PC-9 (cell line): ENCODE results near the gene GPX5. TPM values are rescaled to one million over a fixed set of nuclear protein-coding genes. Genes with fewer than 3 reads are reported as not detected.
"Not testable (repeated sequence)": the region's sequence is repeated elsewhere in the genome, so short reads cannot be mapped to it uniquely, and the experiment has no call there.

ENCODE experiments used
- BruUV-seq: library from RNA; stranded (reverse); fragments of 400-500 nt; replicated peaks from 2 replicates; lab custom pipeline; 2021; lab: Mats Ljungman, UMichigan
- CTCF ChIA-PET: fragments of 300-600 bp; sonication (Branson Sonifier 250); formaldehyde crosslinking; loops from one replicate; lab custom pipeline; 2022; ENCODE audit warnings: antibody characterized with exemption; lab: Charles Lee
- POLR2A ChIA-PET: fragments of 300-600 bp; sonication (Branson Sonifier 250); formaldehyde crosslinking; loops from one replicate; lab custom pipeline; 2022; ENCODE audit warnings: antibody characterized with exemption; ENCODE audit not compliant: unreplicated experiment; lab: Charles Lee
- DNase-seq, 2 experiments: peaks; one replicate each; pipeline versions ENCODE4 v3.0.0 to v3.0.0-alpha.2; 2015 to 2022; ENCODE audit warnings: mixed read lengths in 1 of 2
- H2AFZ ChIP-seq: fragments of 200-600 bp; sonication (generic); 2 replicates; pipeline ENCODE4 v1.8.1; 2017; ENCODE audit warnings: antibody characterized with exemption
- H3F3A ChIP-seq: fragments of 200-600 bp; sonication (generic); 2 replicates; pipeline ENCODE4 v1.8.1; 2017; ENCODE audit warnings: antibody characterized with exemption, mild to moderate bottlenecking, low read depth; ENCODE audit not compliant: insufficient read depth
- H3K27ac ChIP-seq: fragments of 200-600 bp; sonication (generic); 2 replicates; pipeline ENCODE4 v1.6.1; 2016; ENCODE audit warnings: mixed run types
- H3K27me3 ChIP-seq: fragments of 200-600 bp; sonication (generic); 2 replicates; pipeline ENCODE4 v1.6.1; 2016; ENCODE audit warnings: low read depth, mixed run types; ENCODE audit not compliant: insufficient read depth
- H3K36me3 ChIP-seq: fragments of 200-600 bp; sonication (generic); 2 replicates; pipeline ENCODE4 v1.6.1; 2016; ENCODE audit warnings: low read depth, mixed run types
- H3K4me1 ChIP-seq: fragments of 200-600 bp; sonication (generic); replicated peaks from 2 replicates; pipeline ENCODE4 v1.6.1; 2016; ENCODE audit warnings: mixed run types; ENCODE audit not compliant: insufficient read depth
- H3K4me2 ChIP-seq: fragments of 200-600 bp; sonication (generic); 2 replicates; pipeline ENCODE4 v1.6.1; 2017; ENCODE audit warnings: mixed run types
- H3K4me3 ChIP-seq: fragments of 200-600 bp; sonication (generic); 2 replicates; pipeline ENCODE4 v1.6.1; 2016; ENCODE audit warnings: mixed run types
- H3K79me2 ChIP-seq: fragments of 200-600 bp; sonication (generic); 2 replicates; pipeline ENCODE4 v1.6.1; 2017; ENCODE audit warnings: low read depth, mixed run types
- H3K9me2 ChIP-seq: fragments of 200-600 bp; sonication (generic); 2 replicates; pipeline ENCODE4 v1.8.1; 2017; ENCODE audit warnings: mild to moderate bottlenecking; ENCODE audit not compliant: insufficient read depth
- H3K9me3 ChIP-seq: fragments of 200-600 bp; sonication (generic); 2 replicates; pipeline ENCODE4 v1.8.1; 2016; ENCODE audit warnings: low read depth; ENCODE audit not compliant: insufficient read depth
- H4K20me1 ChIP-seq: fragments of 200-600 bp; sonication (generic); 2 replicates; pipeline ENCODE4 v1.8.1; 2017; ENCODE audit not compliant: insufficient read depth
- EZH2 ChIP-seq: fragments of 200-600 bp; sonication (generic); IDR thresholded peaks from 2 replicates; pipeline ENCODE4 v1.8.0; 2017; ENCODE audit warnings: antibody characterized with exemption, low read depth
- intact Hi-C: fragments of 100-400 bp; cut with micrococcal nuclease; formaldehyde crosslinking; loops from one replicate; pipeline ENCODE4 v1.10.0; 2022; ENCODE audit not compliant: unreplicated experiment
- total RNA-seq: library from RNA; stranded (reverse); gene quantifications from 2 replicates; pipeline ENCODE4 v1.2.3, GENCODE V29; 2021
- TF ChIP-seq, protein P1 (sequence below): fragments of 200-600 bp; sonication (generic); conservative IDR thresholded peaks from 2 replicates; pipeline ENCODE4 v1.6.1; 2017; ENCODE audit warnings: mixed run types, antibody characterized with exemption, mild to moderate bottlenecking, moderate library complexity

The GPX5 gene
- total RNA-seq, 1 experiment from 2014 or later, result not detected

DNA sequence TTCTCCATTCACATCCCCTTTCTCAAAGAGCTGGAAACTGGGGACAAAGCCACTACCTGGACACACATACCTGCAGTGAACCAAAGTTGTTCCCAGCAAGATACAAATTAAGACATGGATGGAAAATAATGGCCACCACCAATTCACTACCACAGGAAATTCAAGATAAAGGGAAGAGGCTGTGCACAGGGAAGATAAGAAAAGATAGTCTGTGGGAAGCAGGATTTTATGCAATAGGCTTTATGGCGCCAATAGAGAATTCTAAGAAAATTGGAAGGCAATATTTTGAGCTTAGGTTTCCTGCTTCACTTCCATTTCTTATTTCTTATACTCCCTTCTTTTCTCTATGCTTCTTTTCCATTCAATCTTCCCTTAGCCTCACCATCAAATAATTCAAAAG lies 19.9 kb upstream of the GPX5 start:
- CTCF ChIA-PET, result no interaction called here
- H3K36me3 ChIP-seq, result no peaks in the 10 kb centered on the region
- intact Hi-C loops, result no loop called here
- H3K4me1 ChIP-seq, result no peaks in the 10 kb centered on the region
- no TSS peak for BruUV-seq
- no peak for DNase-seq
- H4K20me1 ChIP-seq, result no peaks in the 10 kb centered on the region
- no peak overlapping the region for H3K4me3 ChIP-seq
- H3K27me3 ChIP-seq, result no peaks in the 10 kb centered on the region
- no peaks in the 10 kb centered on the region for H3K9me3 ChIP-seq
- no peak for TF ChIP-seq EZH2
- TF ChIP-seq, protein P1, sequence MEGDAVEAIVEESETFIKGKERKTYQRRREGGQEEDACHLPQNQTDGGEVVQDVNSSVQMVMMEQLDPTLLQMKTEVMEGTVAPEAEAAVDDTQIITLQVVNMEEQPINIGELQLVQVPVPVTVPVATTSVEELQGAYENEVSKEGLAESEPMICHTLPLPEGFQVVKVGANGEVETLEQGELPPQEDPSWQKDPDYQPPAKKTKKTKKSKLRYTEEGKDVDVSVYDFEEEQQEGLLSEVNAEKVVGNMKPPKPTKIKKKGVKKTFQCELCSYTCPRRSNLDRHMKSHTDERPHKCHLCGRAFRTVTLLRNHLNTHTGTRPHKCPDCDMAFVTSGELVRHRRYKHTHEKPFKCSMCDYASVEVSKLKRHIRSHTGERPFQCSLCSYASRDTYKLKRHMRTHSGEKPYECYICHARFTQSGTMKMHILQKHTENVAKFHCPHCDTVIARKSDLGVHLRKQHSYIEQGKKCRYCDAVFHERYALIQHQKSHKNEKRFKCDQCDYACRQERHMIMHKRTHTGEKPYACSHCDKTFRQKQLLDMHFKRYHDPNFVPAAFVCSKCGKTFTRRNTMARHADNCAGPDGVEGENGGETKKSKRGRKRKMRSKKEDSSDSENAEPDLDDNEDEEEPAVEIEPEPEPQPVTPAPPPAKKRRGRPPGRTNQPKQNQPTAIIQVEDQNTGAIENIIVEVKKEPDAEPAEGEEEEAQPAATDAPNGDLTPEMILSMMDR, result no peak
- no peaks in the 10 kb centered on the region for H3K79me2 ChIP-seq
- POLR2A ChIA-PET, result interaction anchor here (0.7 kb wide), 1 partner anchor 37 kb away, joined by 4 read pairs; no protein-coding TSS in a partner anchor
- H2AFZ ChIP-seq, result no peak overlapping the region
- H3K4me2 ChIP-seq, result no peak overlapping the region
- H3K9me2 ChIP-seq, result no peaks in the 10 kb centered on the region
- H3K27ac ChIP-seq, result no peak overlapping the region
- H3F3A ChIP-seq, result no peaks in the 10 kb centered on the region

DNA sequence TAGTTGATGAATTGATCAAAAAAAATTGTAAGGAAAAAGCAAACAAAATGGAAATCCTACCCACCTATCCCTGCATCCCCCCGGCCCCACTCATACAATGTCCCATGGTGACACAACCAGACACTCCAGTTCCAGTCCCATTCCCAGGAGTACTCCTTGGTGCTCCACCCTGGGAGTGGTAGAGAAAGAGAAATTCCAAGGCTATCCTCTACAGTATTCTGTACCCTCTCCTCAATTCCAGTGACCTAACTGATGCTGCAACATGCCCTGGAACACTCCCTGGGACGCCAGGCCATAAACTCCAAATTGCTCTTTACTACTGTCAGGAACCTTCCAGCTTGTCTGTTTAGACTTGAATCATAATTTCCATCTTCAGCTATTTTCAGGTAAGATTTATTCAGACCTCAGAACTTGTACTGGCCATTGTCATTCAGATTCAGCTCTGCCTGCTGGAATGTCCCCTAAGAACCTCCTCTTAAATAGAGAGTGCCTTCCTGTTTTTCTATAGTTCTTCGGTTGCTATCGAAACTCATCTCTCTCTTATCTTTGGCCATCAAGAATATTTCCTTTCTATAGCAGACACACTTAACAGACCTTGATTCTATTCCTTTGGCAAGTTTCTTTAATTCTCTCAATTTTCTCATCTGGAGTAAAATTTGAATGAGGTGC lies 18.7 kb upstream of the GPX5 start:
- CTCF ChIA-PET, result no interaction called here

DNA sequence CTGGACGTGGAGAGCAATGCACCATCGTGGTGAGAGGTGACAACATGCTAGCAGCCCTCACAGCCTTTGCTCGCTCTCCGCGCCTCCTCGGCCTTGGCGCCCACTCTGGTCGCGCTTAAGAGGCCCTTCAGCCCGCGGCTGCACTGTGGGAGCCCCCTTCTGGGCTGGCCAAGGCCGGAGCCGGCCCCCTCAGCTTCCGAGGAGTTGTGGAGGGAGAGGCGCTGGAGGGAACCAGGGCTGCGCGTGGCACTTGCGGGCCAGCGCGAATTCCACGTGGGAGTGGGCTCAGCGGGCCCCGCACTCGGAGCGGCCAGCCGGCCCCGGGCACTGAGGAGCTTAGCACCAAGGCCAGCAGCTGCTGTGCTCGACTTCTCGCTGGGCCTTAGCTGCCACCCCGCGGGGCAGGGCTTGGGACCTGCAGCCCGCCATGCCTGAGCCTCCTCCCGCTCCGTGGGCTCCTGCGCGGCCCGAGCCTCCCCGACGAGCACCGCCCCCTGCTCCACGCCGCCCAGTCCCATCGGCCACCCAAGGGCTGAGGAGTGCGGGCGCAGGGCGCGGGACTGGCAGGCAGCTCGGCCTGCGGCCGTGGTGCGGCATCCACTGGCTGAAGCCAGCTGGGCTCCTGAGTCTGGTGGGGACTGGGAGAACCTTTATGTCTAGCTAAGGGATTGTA lies 13.9 kb upstream of the GPX5 start:
- Histone ChIP-seq H3K9me3 (no peaks in the 10 kb centered on the region), H3F3A (no peaks in the 10 kb centered on the region), H3K9me2 (no peaks in the 10 kb centered on the region), H3K4me1 (no peaks in the 10 kb centered on the region), H3K36me3 (no peaks in the 10 kb centered on the region), H2AFZ (no peak overlapping the region), H3K27me3 (no peaks in the 10 kb centered on the region; the same call in 1 of the 2 replicates), H3K4me3 (no peak overlapping the region), H4K20me1 (no peaks in the 10 kb centered on the region), H3K4me2 (no peak overlapping the region), H3K79me2 (no peaks in the 10 kb centered on the region), H3K27ac (no peak overlapping the region)
- intact Hi-C loops, result no loop called here
- BruUV-seq, result no TSS peak
- POLR2A ChIA-PET, result no interaction called here
- no peak for TF ChIP-seq EZH2
- CTCF ChIA-PET, result no interaction called here
- DNase-seq, result no peak

More for the DNA sequence above, 18.7 kb upstream of the GPX5 start:
- Histone ChIP-seq H2AFZ (no peak overlapping the region), H3K4me3 (no peak overlapping the region), H3K9me3 (no peaks in the 10 kb centered on the region), H3F3A (no peaks in the 10 kb centered on the region), H3K4me1 (no peaks in the 10 kb centered on the region), H3K27me3 (no peaks in the 10 kb centered on the region), H3K27ac (no peak overlapping the region), H3K4me2 (no peak overlapping the region), H3K36me3 (no peaks in the 10 kb centered on the region), H4K20me1 (no peaks in the 10 kb centered on the region), H3K9me2 (no peaks in the 10 kb centered on the region), H3K79me2 (no peaks in the 10 kb centered on the region)
- TF ChIP-seq EZH2, result no peak
- TF ChIP-seq, protein P1, result no peak
- no peak for DNase-seq
- no TSS peak for BruUV-seq
- intact Hi-C loops, result no loop called here
- POLR2A ChIA-PET, result no interaction called here

- H2AFZ ChIP-seq, H4K20me1 ChIP-seq, intact Hi-C loops, H3K27ac ChIP-seq, H3K4me2 ChIP-seq, H3K36me3 ChIP-seq, H3K4me3 ChIP-seq, H3K9me2 ChIP-seq, H3K27me3 ChIP-seq, CTCF ChIA-PET, H3K79me2 ChIP-seq, BruUV-seq, DNase-seq, H3K9me3 ChIP-seq, H3K4me1 ChIP-seq, H3F3A ChIP-seq: not testable (repeated sequence)
- POLR2A ChIA-PET, result interaction anchor here (0.6 kb wide), 1 partner anchor 10 kb away, joined by 8 read pairs; no protein-coding TSS in a partner anchor
These were observed 13.3 kb upstream of the GPX5 start for GRCh38 chr6:28512387-28512786.
